NCI-H2227 (cell line): ENCODE data around the gene MTPN.

Experiments
- DNase-seq: peaks from one replicate; lab custom pipeline; 2025; ENCODE audit not compliant: unreplicated experiment; lab: John Stamatoyannopoulos, UW

The MTPN gene

GRCh38 chr7:135990258-135990657, 13.1 kb upstream of the MTPN start:
- no peak for DNase-seq

- DNase-seq = no peak
Observed at GRCh38 chr7:135981958-135982646, 4.9 kb upstream of the MTPN start.

GRCh38 chr7:135980665-135981180, 3.6 kb upstream of the MTPN start:
- DNase-seq = no peak

- no peak for DNase-seq
Observed at GRCh38 chr7:135980012-135980551, 2.9 kb upstream of the MTPN start.

GRCh38 chr7:135979471-135980011, 2.4 kb upstream of the MTPN start:
- no peak for DNase-seq

- no peak for DNase-seq
Observed at GRCh38 chr7:135978624-135979023, 1.5 kb upstream of the MTPN start.

- no peak for DNase-seq
Observed at GRCh38 chr7:135977742-135978066, 545 bp upstream of the MTPN start.

- DNase-seq = peak; percentile 56
Observed at GRCh38 chr7:135976312-135977006, 700 bp downstream of the MTPN start.

GRCh38 chr7:135975166-135975565, 2.0 kb downstream of the MTPN start:
- no peak for DNase-seq

GRCh38 chr7:135974667-135975066, 2.5 kb downstream of the MTPN start:
- no peak for DNase-seq

GRCh38 chr7:135971366-135971725, 5.8 kb downstream of the MTPN start:
- no peak for DNase-seq

GRCh38 chr7:135970682-135971365, 6.3 kb downstream of the MTPN start:
- no peak for DNase-seq

- no peak for DNase-seq
Observed at GRCh38 chr7:135970045-135970444, 7.1 kb downstream of the MTPN start.

- DNase-seq = no peak
Observed at GRCh38 chr7:135966341-135967043, 10.7 kb downstream of the MTPN start.

- DNase-seq = no peak
Observed at GRCh38 chr7:135965602-135966001, 11.6 kb downstream of the MTPN start.

- DNase-seq = no peak
Observed at GRCh38 chr7:135964791-135965190, 12.4 kb downstream of the MTPN start.

- no peak for DNase-seq
Observed at GRCh38 chr7:135964274-135964673, 12.9 kb downstream of the MTPN start.

GRCh38 chr7:135962802-135963201, 14.4 kb downstream of the MTPN start:
- no peak for DNase-seq

- DNase-seq = no peak
Observed at GRCh38 chr7:135960709-135961451, 16.3 kb downstream of the MTPN start.

- DNase-seq = no peak
Observed at GRCh38 chr7:135959646-135960363, 17.4 kb downstream of the MTPN start.
